Fibroblast of the aortic adventitia (primary cell): ENCODE measurements around the gene HOMER2. TPM values are rescaled to one million over a fixed set of nuclear protein-coding genes. Genes with fewer than 3 reads are reported as not detected.

Experiments
- DNase-seq: peaks from one replicate; pipeline ENCODE4 v3.0.0-alpha.2; 2010; ENCODE audit warnings: low read depth
- H3K4me3 ChIP-seq: 2 replicates; pipeline ENCODE4 v1.5.1; 2011; ENCODE audit warnings: low read depth, mild to moderate bottlenecking, control low read depth, low read length, moderate library complexity
- total RNA-seq: library from RNA; depleted of rRNA; stranded (reverse); fragments of >200 nt; gene quantifications from 2 replicates; pipeline ENCODE4 v1.2.3, GENCODE V29; 2012; ENCODE audit warnings: low replicate concordance
- TF ChIP-seq, protein P1 (sequence below): IDR thresholded peaks from 2 replicates; pipeline ENCODE4 v1.5.1; 2011; ENCODE audit warnings: mild to moderate bottlenecking, low read length, control low read depth, inconsistent platforms; ENCODE audit not compliant: insufficient read depth

The HOMER2 gene
- total RNA-seq, 1 donor = 5.4 TPM

DNA sequence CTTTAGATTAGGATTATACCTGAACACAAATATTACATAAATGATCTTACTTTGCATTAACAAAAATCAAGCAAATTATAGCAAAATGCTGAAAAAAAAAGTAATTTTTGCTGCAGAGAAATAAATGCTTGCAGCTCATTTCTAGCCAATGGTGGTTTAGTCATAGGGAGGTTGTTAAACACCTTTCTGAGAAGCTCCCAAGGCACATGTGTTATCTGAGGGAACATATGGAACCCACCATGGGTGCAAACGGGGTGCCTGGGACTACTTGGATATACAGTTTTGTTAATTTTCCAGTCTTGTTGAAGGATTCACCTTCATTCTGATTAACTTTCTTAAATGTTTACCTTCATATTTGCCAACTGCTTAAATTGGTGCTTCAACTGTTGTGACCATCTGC, 24.6 kb upstream of the HOMER2 start:
- TF ChIP-seq, protein P1, sequence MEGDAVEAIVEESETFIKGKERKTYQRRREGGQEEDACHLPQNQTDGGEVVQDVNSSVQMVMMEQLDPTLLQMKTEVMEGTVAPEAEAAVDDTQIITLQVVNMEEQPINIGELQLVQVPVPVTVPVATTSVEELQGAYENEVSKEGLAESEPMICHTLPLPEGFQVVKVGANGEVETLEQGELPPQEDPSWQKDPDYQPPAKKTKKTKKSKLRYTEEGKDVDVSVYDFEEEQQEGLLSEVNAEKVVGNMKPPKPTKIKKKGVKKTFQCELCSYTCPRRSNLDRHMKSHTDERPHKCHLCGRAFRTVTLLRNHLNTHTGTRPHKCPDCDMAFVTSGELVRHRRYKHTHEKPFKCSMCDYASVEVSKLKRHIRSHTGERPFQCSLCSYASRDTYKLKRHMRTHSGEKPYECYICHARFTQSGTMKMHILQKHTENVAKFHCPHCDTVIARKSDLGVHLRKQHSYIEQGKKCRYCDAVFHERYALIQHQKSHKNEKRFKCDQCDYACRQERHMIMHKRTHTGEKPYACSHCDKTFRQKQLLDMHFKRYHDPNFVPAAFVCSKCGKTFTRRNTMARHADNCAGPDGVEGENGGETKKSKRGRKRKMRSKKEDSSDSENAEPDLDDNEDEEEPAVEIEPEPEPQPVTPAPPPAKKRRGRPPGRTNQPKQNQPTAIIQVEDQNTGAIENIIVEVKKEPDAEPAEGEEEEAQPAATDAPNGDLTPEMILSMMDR = no peak
- no peak for DNase-seq
- H3K4me3 ChIP-seq = no peak overlapping the region

DNA sequence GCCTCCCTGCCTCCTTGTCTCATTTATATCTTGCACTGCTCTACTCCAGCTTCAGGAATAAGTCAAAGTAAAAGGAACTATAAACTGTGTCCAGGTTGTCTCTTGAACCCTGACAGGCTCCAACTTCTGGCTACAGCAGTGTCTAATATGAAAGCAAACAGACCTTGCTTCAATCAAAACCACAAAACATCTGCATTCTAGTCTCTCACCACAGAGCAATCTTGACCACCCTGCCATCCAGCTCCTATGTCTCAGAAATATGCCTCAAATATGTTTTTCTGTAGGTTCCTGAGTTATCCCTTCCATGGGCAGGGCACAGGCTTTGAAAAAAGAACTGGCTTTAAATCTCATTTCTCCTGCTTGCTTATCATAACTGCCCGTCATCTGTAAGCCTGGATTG, 20.5 kb upstream of the HOMER2 start:
- TF ChIP-seq, protein P1 = no peak
- no peak for DNase-seq
- H3K4me3 ChIP-seq = no peak overlapping the region

- TF ChIP-seq, protein P1 = no peak
- DNase-seq = no peak
- no peak overlapping the region for H3K4me3 ChIP-seq
Measured at GRCh38 chr15:82971218-82971984, 18.9 kb upstream of the HOMER2 start.

- DNase-seq = no peak
- TF ChIP-seq, protein P1 = no peak
- no peak overlapping the region for H3K4me3 ChIP-seq
Measured at GRCh38 chr15:82970696-82971095, 18.2 kb upstream of the HOMER2 start.

- no peak for DNase-seq
- TF ChIP-seq, protein P1 = no peak
- H3K4me3 ChIP-seq = no peak overlapping the region
Measured at GRCh38 chr15:82970078-82970686, 17.7 kb upstream of the HOMER2 start.

DNA sequence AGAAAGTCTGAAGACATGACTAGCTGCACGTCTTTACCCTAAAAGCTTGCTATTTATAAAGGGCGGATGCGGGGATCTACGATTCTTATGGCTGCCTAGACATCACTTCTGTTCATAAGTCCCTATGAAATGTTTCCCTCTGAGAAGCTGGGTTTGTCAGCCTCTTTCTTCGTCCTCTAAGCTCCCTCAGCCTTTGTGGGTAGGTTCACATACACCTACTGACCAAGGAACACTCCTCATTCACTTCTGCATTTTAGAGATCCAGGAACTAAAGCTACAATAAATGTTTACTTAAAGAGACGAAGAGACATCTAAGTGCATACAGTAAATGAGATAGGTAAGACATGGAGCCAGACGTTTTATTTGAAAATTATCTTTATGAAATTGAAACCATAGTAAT, 16.8 kb upstream of the HOMER2 start:
- H3K4me3 ChIP-seq = no peak overlapping the region
- TF ChIP-seq, protein P1 = no peak
- no peak for DNase-seq
